Sigmoid colon (tissue), 7 donors: ENCODE results near the gene HIF1AN. TPM values are rescaled to one million over a fixed set of nuclear protein-coding genes. Genes with fewer than 3 reads are reported as not detected.

Experiments used
- DNase-seq: peaks from one replicate; pipeline ENCODE4 v3.0.0-alpha.2; 2019
- H3K27ac ChIP-seq, 4 donors: fragments of 200-600 bp; sonication (generic); one replicate each; pipeline ENCODE4 v1.5.1; 2016 to 2019; ENCODE audit warnings: mild to moderate bottlenecking in 1 of 4
- H3K27me3 ChIP-seq, 3 donors: fragments of 200-600 bp; sonication (generic); one replicate each; pipeline ENCODE4 v1.5.1; 2019; ENCODE audit warnings: mild to moderate bottlenecking in 1 of 3
- H3K36me3 ChIP-seq, 4 donors: fragments of 200-600 bp; sonication (generic); one replicate each; pipeline ENCODE4 v1.5.1; 2016 to 2019
- H3K4me1 ChIP-seq, 4 donors: fragments of 200-600 bp; sonication (generic); one replicate each; pipeline ENCODE4 v1.5.1; 2017 to 2019
- H3K4me3 ChIP-seq, 4 donors: fragments of 200-600 bp; sonication (generic); one replicate each; pipeline ENCODE4 v1.5.1; 2017 to 2019; ENCODE audit warnings: mild to moderate bottlenecking in 2 of 4, moderate library complexity in 1 of 4
- H3K9me3 ChIP-seq, 4 donors: fragments of 200-600 bp in 3 of 4; sonication (generic) in 3 of 4; one replicate each; pipeline versions ENCODE4 v1.5.1 to v1.6.1; 2013 to 2019
- EP300 ChIP-seq, 4 donors: sonication (generic); formaldehyde crosslinking; IDR thresholded peaks; one replicate each; pipeline ENCODE4 v1.6.1; 2017; ENCODE audit warnings: antibody characterized with exemption in 4 of 4
- POLR2A ChIP-seq, 2 donors: fragments of 450-650 bp; IDR thresholded peaks; one replicate each; pipeline ENCODE4 v1.6.1; 2016; ENCODE audit warnings: antibody characterized with exemption in 2 of 2, mild to moderate bottlenecking in 2 of 2, moderate library complexity in 2 of 2
- POLR2AphosphoS5 ChIP-seq, 4 donors: sonication (generic); formaldehyde crosslinking; IDR thresholded peaks; one replicate each; pipeline ENCODE4 v1.6.1; 2017; ENCODE audit warnings: antibody characterized with exemption in 4 of 4
- WGBS, 2 donors: extraction: QIAGEN DNeasy Blood & Tissue Kit; methylation state at CpG; one replicate each; pipeline ENCODE4 v1.1.7; 2013; 5-methylcytosine and 5-hydroxymethylcytosine counted together
- intact Hi-C: fragments of 100-400 bp; cut with DNase I; formaldehyde crosslinking; loops from one replicate; pipeline ENCODE4 v1.15.1; 2023
- polyA plus RNA-seq, 3 donors: library from polyadenylated mRNA; stranded (reverse); fragments of 200-250 nt; gene quantifications; one replicate each; pipeline ENCODE4 v1.2.3, GENCODE V29; 2013
- total RNA-seq, 4 donors: library from RNA; depleted of rRNA; stranded (reverse); fragments of >200 nt; gene quantifications; one replicate each; pipeline ENCODE4 v1.1.0, GENCODE V29; 2016
- TF ChIP-seq, protein P1 (sequence below), 4 experiments: fragments of 450-650 bp in 3 of 4; fragments of 200-600 bp in 1 of 4; IDR thresholded peaks; one replicate each; pipeline ENCODE4 v1.5.1; 2016 to 2019; ENCODE audit warnings: antibody characterized with exemption in 4 of 4, mild to moderate bottlenecking in 3 of 4, moderate library complexity in 2 of 4
- donor health status: healthy with polysubstance abuse.
- donor health status: Bipolar disorder and iron deficiency.
- donor health status: healthy.

HIF1AN gene
- total and polyA plus RNA-seq, 7 donors, result 4.2 to 23.8 (median 13.2) TPM

DNA sequence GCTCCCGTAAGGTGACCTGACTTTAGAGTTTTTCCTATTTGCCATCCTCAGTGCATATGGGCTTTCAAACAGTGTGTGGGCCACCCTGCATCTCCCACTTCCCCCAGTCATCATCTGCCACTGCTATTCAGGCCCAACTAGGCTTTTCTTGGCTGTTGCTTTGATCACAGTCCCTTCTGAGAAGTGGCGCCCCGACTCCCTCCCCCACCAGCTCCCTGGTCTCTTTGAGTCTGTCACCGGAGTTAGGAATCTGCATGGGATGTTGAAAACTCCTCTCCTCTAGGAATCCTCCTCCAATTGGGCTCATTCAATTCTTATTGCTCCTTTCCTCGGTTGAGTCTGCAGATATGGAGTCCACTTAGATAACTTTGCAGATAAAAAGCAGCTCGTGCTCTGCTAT lies 32.1 kb downstream of the HIF1AN start:
- Histone ChIP-seq H3K4me3 (no peak overlapping the region), H3K4me1 (peaks cover 0 to 2% (median under 1%) of the 10 kb centered on the region in 4 donors), H3K36me3 (no peaks in the 10 kb centered on the region), H3K27ac (no peak overlapping the region), H3K27me3 (peaks cover 12 to 100% (median 59%) of the 10 kb centered on the region in 3 donors), H3K9me3 (no peaks in the 10 kb centered on the region)
- DNase-seq, result no peak
- intact Hi-C loops, result no loop called here
- 29% methylated on average over 6 of the region's 6 CpGs for WGBS, 2 donors
- TF ChIP-seq POLR2A (IDR thresholded peaks at IDR 0.05), result no peak
- TF ChIP-seq POLR2AphosphoS5 (IDR thresholded peaks at IDR 0.05), result no peak
- no peak for TF ChIP-seq EP300 (IDR thresholded peaks at IDR 0.05)
- TF ChIP-seq, protein P1, sequence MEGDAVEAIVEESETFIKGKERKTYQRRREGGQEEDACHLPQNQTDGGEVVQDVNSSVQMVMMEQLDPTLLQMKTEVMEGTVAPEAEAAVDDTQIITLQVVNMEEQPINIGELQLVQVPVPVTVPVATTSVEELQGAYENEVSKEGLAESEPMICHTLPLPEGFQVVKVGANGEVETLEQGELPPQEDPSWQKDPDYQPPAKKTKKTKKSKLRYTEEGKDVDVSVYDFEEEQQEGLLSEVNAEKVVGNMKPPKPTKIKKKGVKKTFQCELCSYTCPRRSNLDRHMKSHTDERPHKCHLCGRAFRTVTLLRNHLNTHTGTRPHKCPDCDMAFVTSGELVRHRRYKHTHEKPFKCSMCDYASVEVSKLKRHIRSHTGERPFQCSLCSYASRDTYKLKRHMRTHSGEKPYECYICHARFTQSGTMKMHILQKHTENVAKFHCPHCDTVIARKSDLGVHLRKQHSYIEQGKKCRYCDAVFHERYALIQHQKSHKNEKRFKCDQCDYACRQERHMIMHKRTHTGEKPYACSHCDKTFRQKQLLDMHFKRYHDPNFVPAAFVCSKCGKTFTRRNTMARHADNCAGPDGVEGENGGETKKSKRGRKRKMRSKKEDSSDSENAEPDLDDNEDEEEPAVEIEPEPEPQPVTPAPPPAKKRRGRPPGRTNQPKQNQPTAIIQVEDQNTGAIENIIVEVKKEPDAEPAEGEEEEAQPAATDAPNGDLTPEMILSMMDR (IDR thresholded peaks at IDR 0.05), result no peak

GRCh38 chr10:100568912-100569311 lies 33.2 kb downstream of the HIF1AN start:
- no peaks in the 10 kb centered on the region for H3K9me3 ChIP-seq
- no peak overlapping the region for H3K27ac ChIP-seq
- H3K4me3 ChIP-seq, result no peak overlapping the region
- H3K36me3 ChIP-seq, result no peaks in the 10 kb centered on the region
- WGBS, 2 donors, result 79 to 88% methylated on average over 3 of the region's 3 CpGs
- intact Hi-C loops, result no loop called here
- TF ChIP-seq POLR2AphosphoS5 (IDR thresholded peaks at IDR 0.05) (no peak), POLR2A (IDR thresholded peaks at IDR 0.05) (no peak), EP300 (IDR thresholded peaks at IDR 0.05) (no peak)
- TF ChIP-seq, protein P1 (IDR thresholded peaks at IDR 0.05), result no peak
- no peaks in the 10 kb centered on the region for H3K4me1 ChIP-seq
- H3K27me3 ChIP-seq, result peaks cover 10 to 92% (median 48%) of the 10 kb centered on the region in 3 donors
- no peak for DNase-seq

- intact Hi-C loops, result no loop called here
- Histone ChIP-seq H3K4me3 (no peak overlapping the region), H3K9me3 (no peaks in the 10 kb centered on the region), H3K36me3 (no peaks in the 10 kb centered on the region), H3K27ac (no peak overlapping the region), H3K4me1 (no peaks in the 10 kb centered on the region), H3K27me3 (peaks cover 10 to 82% (median 43%) of the 10 kb centered on the region in 3 donors)
- DNase-seq, result no peak
- TF ChIP-seq, protein P1 (IDR thresholded peaks at IDR 0.05), result no peak
- TF ChIP-seq POLR2AphosphoS5 (IDR thresholded peaks at IDR 0.05) (no peak), EP300 (IDR thresholded peaks at IDR 0.05) (no peak), POLR2A (IDR thresholded peaks at IDR 0.05) (no peak)
- WGBS, 2 donors, result 6 to 16% methylated on average over 28 of the region's 28 CpGs
Measured at GRCh38 chr10:100569687-100570481, 34.1 kb downstream of the HIF1AN start.

GRCh38 chr10:100570506-100570905 lies 34.8 kb downstream of the HIF1AN start:
- H3K36me3 ChIP-seq, result no peaks in the 10 kb centered on the region
- no peak overlapping the region for H3K4me3 ChIP-seq
- WGBS, 2 donors, result 57 to 67% methylated on average over 8 of the region's 8 CpGs
- peaks cover 5 to 79% (median 36%) of the 10 kb centered on the region in 3 donors for H3K27me3 ChIP-seq
- TF ChIP-seq POLR2A (IDR thresholded peaks at IDR 0.05), result no peak
- TF ChIP-seq, protein P1 (IDR thresholded peaks at IDR 0.05), result no peak
- TF ChIP-seq POLR2AphosphoS5 (IDR thresholded peaks at IDR 0.05), result no peak
- no peak for TF ChIP-seq EP300 (IDR thresholded peaks at IDR 0.05)
- H3K27ac ChIP-seq, result no peak overlapping the region
- no peaks in the 10 kb centered on the region for H3K9me3 ChIP-seq
- H3K4me1 ChIP-seq, result no peaks in the 10 kb centered on the region
- DNase-seq, result no peak
- intact Hi-C loops, result no loop called here
